C4-2B (cell line): ENCODE results near the gene REPIN1.

Experiments used
- H3K27ac ChIP-seq: fragments of 450-650 bp; 2 replicates; pipeline ENCODE4 v1.5.1; 2017
- CTCF ChIP-seq: fragments of 450-650 bp; conservative IDR thresholded peaks from 2 replicates; pipeline ENCODE4 v1.5.1; 2017; ENCODE audit warnings: mild to moderate bottlenecking
- ZFX ChIP-seq: fragments of 450-650 bp; IDR thresholded peaks from 2 replicates; pipeline ENCODE4 v1.6.1; 2017

Gene REPIN1

DNA sequence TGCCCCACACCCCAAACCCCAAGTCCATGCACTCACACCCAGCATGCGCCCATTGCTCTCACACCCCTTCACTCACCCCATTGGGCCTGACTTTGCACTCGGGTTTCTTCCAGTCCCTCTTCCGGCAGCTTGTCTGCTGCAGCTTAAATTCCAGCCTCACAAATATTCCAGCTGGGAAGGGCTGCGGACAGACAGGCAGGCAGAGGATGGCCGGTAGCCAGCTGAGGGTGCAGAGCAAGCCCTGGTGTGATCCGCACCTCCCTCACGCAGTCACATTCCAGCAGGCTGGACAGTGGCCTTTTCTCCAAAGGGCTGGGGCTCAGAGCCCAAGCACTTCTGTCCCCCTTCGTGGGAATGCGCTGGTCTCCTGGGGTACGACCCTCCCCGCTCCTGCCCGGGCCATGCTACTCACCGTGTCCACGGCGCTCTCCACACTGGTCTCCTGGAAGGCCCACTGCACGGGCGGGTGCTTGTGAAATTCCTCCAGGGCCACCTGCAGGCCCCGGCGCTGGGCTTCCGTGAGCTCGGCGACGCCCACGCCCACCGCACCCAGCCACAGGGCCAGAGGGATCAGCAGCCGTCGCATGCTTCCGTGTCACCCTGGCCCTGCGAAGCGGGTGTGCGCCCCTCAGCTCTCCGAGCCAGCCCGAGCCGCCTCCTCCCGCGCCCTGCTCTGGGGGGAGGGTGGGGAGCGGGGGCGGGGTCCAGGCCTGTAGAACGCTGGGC, 28.4 kb upstream of the REPIN1 start:
- no peak for TF ChIP-seq CTCF
- no peak for TF ChIP-seq ZFX
- no peak overlapping the region for H3K27ac ChIP-seq

DNA sequence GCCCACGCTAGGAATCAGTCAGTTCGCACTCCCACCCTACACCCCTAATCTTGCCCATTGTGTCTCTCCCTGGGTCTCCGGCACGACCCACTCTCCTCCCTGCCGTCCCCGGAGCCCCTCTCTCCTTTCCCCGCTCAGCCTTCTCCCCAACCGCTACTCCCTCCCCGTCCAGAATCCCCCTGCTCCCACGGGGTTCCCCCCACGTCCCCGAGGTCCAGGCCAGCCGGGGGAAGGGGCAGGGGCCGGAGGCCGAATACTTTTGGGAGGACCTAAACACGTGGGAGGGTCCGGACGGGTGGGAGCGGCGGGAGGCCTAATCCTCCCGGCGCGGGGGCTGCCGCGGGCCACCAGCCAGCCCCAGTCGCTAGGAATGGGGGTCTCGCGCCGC, 27.8 kb upstream of the REPIN1 start:
- no peak overlapping the region for H3K27ac ChIP-seq
- TF ChIP-seq CTCF = no peak
- TF ChIP-seq ZFX = no peak

DNA sequence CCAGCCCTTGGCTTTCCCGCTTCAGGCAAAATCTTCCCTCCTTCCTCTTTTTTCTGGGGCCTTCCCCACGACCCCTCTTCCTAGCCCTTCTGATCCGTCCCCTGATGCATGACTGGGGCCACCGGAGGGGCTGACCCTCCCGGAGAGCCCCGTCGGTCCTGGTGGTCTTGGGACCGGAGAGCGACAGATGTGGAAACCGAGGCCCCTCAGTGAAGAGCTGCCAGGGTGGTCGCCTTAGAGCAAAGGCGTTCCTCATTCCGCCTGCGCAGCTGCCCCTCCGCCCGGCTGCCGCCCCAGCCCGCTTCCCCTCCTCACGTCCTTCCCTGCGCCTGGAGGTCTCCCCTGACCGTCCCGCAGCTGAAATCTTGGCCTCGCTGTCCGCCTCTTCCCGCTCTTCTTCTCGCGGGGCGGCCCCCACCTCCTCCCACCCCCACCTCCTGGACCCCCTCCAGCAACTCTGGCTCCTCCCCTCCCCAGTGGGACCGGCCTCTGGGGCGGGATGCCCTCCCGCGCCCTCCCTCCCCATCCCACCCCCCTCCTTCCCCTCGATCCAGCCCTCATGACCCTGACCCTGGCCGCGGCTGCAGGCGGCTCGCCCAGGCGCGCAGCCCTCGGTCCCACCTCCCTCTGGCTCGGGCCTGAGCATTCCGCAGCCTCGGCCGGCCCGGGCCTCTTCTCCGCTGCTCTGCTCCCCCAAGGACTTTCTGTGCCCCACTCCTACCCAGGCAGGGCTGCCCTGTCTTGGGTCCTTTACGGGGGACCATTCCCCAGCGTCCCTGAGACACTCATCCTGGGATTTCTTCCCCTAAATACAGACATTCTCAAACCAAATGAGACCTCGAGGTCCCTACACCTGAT, 27.1 kb upstream of the REPIN1 start, which contains the start of gene RARRES2:
TSS of gene RARRES2 (minus strand) at position 367 of the 858 bp plus-strand sequence. CDS start 1,020 bp downstream, outside the sequence.
- H3K27ac ChIP-seq = no peak within 1 kb of the TSS
- TF ChIP-seq CTCF = no peak
- TF ChIP-seq ZFX = no peak

GRCh38 chr7:150342121-150342408, 26.6 kb upstream of the REPIN1 start:
- TF ChIP-seq CTCF (no peak), ZFX (no peak)

GRCh38 chr7:150343225-150343624, 25.4 kb upstream of the REPIN1 start:
- H3K27ac ChIP-seq = no peak overlapping the region
- TF ChIP-seq ZFX (no peak), CTCF (no peak)

More at GRCh38 chr7:150342121-150342408, 26.6 kb upstream of the REPIN1 start:
- no peak overlapping the region for H3K27ac ChIP-seq

DNA sequence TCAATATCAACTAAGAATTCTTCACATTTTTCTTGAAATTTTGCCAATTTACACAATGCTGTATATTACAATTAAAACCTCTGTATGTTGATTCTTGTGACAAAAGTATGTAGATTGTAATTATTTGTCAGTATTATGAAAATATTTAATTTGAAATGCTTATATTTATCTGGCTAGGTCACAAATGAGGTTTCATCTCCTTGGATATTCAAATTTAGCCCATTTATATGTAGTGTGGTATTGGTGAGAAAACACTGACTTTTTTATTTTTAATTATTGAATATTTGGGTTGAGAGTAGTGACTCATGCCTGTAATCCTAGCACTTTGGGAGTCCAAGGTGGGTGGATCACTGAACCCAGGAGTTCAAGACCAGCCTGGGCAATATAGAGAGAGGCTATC, 24.3 kb upstream of the REPIN1 start:
- no peak for TF ChIP-seq ZFX
- TF ChIP-seq CTCF = no peak
- no peak overlapping the region for H3K27ac ChIP-seq

DNA sequence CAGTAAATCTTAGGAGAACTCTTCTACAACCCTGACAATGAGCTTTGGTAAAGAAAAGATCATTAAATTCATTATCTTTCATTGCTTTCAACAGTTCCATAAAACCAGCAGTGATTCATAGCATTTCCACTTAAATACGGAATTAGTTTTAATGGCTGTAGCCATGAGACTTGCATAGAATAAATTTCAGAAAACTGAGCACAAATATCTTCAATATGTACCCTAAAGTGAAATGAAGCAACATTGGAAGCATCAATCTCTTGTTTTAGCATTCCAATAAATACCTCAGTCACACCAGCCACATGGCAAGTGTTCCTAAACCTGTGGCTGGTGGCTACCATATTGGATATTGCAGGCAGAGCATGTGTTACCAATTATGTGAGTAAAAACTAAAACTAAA, 23.6 kb upstream of the REPIN1 start:
- TF ChIP-seq ZFX (no peak), CTCF (no peak)

More for the DNA sequence above, 23.6 kb upstream of the REPIN1 start:
- H3K27ac ChIP-seq = no peak overlapping the region
